Hematopoietic multipotent progenitor cell treated with erythropoietin and hydrocortisone succinate and interleukin-3 and kit ligand, for 4 days (in vitro differentiated cells): ENCODE measurements around the gene PWWP2A.
"Not testable (repeated sequence)": the region's sequence is repeated elsewhere in the genome, so short reads cannot be mapped to it uniquely, and the experiment has no call there.

Source experiments
- DNase-seq: peaks from one replicate; pipeline ENCODE4 v3.0.0-alpha.2; 2015

The PWWP2A gene

DNA sequence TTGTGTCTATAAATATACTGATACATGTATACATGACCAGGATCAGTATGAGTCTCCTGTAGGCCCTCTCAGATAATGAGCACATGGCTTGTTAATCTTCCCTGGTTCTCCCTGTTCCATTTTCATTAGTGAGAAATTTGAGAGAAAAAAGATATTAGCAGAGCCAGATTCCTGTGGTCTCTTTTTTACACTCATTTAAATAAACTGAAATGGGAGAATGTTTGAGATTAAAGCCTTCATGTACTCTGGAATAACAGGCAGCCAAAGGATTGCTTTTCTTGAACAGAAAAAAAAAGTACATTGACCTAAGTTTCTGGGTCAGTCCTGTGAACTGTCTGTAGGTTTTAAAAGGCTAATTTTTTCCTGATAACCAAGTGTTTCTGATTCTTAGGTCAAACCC is 44.2 kb downstream of the PWWP2A start:
- DNase-seq = no peak

DNA sequence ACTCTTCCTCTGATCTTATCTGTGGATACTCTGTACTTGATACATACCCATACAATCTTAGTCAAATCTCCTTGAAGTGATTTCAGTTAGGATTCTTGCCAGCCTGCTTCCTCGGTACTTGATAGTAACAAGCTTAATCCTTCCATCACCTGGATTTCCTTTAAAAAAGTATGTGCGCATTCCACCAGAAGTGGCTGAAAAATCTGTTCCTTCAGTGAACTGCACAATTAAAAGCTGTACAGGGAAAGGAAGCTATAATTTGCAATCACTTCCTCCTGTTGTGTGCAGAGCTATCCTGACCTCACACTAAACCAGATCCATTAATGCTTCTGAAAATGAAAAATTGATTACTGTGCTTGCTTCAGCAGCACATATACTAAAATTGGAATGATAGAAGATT is 47.3 kb downstream of the PWWP2A start:
- DNase-seq = peak; percentile 5

DNA sequence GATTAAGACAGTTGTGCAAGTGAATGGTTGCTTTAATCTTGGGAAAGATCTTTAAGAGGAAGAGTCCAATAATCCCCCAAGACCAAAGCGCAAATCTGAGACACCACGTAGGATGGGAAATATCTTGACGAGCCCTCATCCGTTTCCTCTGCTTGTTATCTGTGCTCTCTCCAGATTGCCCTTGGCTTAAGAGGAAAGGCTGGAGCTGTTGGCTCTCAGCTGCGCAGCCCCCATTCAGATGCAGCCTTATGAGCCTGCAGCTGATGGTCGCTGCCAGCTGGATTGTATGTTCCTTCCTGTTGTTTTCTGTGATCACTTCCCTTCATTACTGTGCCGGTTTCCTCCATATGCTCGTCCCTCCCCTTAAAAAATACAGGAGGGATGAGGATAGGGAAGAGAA is 47.7 kb downstream of the PWWP2A start:
- DNase-seq = peak; percentile 21

DNA sequence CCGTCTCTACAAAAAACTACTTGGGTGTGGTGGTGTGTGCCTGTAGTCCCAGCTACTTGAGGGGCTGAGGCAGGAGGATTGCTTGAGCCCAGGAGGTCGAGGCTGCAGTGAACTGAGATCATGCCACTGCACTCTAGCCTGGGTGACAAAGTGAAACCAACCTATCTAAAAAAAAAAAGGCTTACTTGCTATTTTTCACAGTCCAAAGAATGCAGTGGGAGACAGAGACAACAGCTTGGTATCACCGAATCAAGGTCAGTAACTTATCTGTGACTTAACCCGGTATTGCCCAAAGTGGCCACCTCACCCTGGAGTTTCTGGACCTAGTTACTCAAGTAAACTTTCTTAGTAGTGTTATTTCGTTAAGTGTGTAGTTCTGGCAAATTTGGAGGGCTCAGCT is 50.1 kb downstream of the PWWP2A start:
- not testable (repeated sequence) for DNase-seq

DNA sequence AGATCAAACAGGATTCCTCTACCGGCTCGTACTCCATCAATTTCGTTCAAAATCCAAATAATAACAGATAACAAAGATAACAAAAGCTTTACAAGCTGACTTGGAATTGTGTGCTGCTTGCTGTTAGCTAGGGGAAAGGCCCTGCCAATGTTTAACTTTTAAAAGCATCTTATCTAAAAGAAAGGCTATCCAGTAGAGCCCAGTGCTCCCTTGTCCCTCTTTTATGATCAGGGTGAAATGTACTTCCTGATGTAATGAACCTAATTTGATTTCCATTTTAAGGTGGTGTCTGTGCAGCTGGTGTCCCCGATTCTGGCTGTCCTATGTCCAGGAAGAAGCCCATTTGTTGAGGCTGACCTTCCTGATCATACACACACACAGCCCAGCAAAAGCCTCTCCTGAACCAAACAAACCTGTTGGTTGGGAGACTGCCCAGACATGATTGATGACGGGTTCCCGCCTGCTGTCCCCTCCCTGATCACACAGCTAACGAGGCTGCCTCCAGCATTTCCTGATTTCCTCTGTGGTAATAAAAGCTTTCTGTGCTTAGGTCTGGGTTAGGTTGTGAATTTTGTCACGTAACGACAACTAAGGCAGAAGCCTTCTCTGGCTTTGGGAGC is 54.1 kb downstream of the PWWP2A start:
- no peak for DNase-seq

DNA sequence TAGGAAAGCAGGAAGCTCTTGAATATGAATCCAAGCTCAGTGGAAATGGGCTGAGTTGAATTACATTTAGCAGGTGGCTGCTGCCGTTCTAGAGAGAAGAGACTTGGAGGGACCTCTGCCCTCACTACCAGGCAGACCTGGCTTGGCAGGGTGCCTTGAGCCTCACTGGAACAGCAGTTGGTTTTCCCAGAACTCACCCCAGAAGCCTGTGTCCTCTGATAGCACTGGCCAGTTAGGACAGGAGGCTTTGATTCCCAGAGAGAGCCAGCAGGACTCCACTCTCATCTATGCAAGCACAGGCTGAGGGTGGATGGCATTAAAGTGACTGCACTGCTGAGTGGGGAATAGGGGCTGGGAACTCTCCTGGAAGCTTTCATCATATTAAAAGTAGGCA is 54.8 kb downstream of the PWWP2A start:
- no peak for DNase-seq

DNA sequence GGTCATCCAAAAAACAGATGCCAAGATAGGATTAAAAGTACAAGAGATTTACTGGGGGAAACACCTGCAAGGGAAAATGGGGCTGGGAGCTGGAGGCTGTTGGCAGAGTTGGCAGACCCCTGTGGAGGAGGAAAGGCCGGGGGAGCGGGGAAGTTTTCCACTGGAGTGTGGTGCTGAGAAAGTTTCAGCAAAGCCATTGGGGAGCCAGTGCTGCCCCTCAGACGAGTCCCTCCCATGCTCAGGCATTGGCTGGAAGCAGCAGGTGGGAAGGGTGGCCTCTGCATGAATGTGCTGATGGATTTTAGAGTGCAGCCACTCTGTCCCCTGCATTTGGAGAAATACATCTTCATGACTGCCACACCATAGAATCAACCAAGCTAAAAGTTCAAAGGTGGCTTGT is 57.5 kb downstream of the PWWP2A start:
- DNase-seq = no peak

DNA sequence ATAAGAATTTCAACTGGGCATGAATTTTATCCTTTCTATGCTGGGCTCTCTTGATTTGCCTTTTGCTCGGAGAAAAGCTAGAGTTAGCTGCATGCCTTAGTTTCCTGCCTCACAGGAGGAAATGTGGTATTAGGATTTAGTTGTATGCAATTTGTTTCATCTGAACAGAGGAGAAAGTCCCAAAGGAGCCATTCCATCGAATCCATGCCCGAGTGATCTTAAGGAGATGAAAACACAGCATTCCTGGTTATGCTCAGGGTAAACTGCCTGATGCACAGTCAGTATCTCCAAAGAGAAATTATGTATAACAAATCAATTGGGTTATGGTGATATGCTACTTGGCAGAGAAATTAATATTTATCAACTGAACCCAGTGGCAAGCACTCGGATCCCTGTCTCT is 59.2 kb downstream of the PWWP2A start:
- no peak for DNase-seq

DNA sequence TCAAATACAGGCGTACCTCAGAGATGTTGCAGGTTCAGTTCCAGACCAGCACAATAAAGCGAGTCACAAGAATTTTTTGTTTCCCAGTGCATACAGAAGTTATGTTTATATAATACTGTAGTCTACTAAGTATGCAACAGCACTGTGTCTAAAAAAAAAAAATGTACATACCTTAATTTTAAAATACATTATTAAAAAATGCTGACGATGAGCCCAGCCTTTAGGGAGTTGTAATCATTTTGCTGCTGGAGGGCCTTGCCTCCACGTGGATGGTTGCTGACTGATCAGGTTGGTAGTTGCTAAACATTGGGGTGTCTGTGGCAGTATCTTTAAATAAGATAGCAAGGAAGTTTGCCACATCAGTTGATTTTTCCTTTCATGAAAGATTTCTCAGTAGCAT is 62.0 kb downstream of the PWWP2A start:
- no peak for DNase-seq

DNA sequence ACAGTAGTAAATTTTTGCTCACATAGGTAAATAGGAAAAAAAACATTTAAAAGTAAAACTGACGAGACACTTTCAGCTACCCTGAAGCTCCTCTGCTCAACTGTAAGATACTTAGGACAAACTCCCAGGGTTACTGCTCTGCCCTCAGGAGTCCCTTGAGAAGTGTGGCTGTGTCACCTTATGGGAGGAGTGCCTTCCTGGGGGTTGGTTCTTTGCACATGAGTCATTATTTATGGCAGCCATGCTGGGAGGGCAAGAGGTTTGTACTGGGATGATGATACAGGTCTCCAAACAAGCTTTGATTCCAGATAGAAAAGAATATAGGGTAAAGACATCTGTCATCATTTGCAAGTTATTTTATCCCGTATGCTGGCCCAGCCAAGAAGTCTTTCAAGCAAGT is 64.4 kb downstream of the PWWP2A start:
- DNase-seq = no peak

DNA sequence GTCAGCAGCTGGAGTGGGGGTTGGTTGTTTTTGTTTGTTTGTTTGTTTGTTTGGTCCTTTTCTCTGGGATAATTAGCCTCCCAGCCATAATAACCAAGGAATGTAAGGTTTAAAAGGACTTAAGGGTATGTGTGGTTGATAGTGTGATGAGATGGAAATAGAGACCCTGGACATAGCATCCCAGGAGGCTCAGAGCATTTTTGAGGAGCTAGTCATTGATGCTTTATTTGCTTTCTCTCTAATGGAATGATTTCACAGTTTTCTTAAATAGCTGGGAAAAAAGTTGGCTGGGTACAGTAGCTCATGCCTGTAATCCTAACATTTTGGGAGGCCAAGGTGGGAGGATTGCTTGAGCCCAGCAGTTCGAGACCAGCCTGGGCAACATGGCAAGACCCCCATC is 65.2 kb downstream of the PWWP2A start:
- no peak for DNase-seq

DNA sequence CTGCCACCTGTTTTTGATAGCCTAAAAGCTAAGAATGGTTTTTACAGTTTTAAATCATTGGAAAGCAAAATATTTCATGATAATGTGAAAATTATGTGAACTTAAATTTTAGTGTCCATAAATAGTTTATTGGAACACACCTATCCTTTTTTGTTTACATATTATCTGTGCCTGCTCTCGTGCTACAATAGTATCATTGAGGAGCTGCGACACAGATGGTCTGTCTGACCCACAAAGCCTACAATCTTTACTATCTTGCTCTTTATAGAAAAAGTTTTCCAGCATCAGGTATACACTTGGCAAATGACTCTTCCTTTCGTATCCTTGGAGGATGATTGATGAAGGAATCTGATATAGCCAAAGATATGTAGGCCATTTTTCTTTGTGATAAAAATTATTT is 70.2 kb downstream of the PWWP2A start:
- DNase-seq = no peak

DNA sequence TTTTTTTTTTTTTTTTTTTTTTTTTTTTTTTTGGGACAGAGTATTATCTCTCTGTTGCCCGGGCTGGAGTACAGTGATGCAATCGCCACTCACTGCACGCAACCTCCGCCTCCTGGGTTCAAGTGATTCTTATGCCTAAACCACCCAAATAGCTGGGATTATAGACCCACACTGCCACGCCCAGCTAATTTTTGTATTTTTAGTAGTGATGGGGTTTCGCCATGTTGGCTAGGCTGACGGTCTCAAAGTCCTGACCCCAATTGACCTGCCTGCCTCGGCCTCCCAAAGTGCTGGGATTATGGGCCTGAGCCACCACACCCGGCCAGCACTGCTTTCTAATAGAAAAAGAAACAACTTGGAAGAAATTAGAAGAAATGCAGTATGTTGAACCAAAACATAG is 71.1 kb downstream of the PWWP2A start:
- no peak for DNase-seq

DNA sequence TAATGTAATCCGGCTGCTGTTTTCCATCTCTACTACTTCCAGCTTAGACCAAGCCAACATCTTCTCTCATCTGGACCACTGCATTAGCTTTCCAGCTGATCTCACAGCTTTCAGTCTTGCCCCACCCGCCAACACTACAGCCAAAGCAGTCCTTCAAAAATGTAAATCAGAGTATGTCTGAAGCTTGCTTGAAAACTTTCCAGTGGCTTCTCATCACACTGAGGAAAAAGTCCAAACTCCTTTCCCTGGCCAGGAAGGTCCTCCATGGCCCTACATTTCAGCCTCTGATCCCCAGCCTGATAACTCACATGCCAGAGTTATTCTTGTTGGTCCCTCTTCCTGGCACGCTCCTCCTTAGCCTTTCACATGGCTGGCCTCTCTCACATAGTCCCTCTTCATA is 71.8 kb downstream of the PWWP2A start:
- no peak for DNase-seq

DNA sequence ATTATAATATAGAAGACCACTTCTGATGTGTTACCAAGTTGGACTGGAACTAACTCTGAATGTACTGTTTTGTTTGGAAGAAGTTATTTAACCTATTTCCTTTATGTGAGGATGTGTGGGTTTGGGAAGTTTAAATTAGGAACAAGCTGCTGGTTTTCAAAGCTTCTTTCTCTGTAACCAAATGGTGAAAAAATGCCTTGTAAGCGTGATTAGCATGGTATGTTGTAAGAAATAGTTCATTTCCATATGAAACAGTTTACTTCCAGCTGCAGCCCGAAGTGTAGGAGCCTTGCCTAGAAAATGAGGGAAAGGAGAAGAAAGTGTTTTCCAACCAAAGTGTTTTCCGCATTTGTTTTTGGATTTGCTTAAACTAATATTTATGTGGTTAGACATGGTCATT is 74.3 kb downstream of the PWWP2A start:
- DNase-seq = no peak

DNA sequence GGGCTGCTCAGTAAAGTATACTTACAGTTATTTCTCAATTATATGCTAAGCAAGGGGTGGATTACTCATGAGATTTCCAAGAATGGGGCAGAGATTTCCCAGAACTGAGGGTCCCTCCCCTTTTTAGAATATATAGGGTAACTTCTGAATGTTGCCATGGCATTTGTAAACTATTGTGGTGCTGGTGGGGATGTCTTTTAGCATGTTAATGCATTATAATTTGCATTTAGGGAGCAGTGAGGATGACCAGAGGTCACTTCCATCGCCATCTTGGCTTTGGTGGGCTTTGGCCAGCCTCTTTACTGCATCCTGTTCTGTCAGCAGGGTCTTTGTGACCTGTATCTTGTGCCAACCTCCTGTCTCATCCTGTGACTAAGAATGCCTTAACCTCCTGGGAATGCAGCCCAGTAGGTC is 74.9 kb downstream of the PWWP2A start:
- DNase-seq = peak; percentile 25

DNA sequence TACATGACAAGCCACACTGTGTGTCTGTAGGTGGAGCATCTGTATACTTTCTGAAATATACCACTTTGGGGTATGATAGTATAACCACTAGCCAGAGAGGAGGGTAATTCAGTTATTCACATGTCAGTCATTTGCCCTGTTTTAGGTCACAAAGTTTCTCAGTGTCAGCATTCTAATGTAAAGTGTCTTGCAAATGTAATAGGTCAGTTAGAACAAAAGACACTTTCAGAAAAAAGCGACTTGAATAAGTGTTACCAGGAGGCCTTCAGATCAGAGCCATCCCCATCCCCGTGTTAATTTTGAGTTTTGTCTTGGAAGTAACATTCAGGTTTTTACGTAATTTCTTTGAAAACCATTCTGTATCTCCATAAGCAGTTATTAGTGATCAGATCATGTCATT is 76.6 kb downstream of the PWWP2A start:
- DNase-seq = no peak
